ENCODE results near the gene COL6A3. TPM values are rescaled to one million over a fixed set of nuclear protein-coding genes. Genes with fewer than 3 reads are reported as not detected.
"Not testable (repeated sequence)": the region's sequence is repeated elsewhere in the genome, so short reads cannot be mapped to it uniquely, and the experiment has no call there.

Gene COL6A3
- total RNA-seq, 2 experiments from 2014 or later, result 0.90 to 1.3 TPM

GRCh38 chr2:237355701-237356100, 58.3 kb downstream of the COL6A3 start:
- H3K27me3 Mint-ChIP-seq, result no peaks in the 10 kb centered on the region
- no peak for DNase-seq
- ChIA-PET CTCF (no interaction called here), POLR2A (no interaction called here)
- H3K36me3 Mint-ChIP-seq (ENCODE audit: low read depth), result no peaks in the 10 kb centered on the region
- no peak overlapping the region for H3K4me3 Mint-ChIP-seq
- no peaks in the 10 kb centered on the region for H3K4me1 Mint-ChIP-seq
- H3K9me3 Mint-ChIP-seq, result no peaks in the 10 kb centered on the region
- H3K27ac Mint-ChIP-seq, result no peak overlapping the region

- no peaks in the 10 kb centered on the region for H3K36me3 Mint-ChIP-seq (ENCODE audit: low read depth)
- H3K27ac Mint-ChIP-seq, result no peak overlapping the region
- H3K4me1 Mint-ChIP-seq, result no peaks in the 10 kb centered on the region
- no peak overlapping the region for H3K4me3 Mint-ChIP-seq
- H3K27me3 Mint-ChIP-seq, result no peaks in the 10 kb centered on the region
- DNase-seq, result no peak
- H3K9me3 Mint-ChIP-seq, result no peaks in the 10 kb centered on the region
- ChIA-PET CTCF (no interaction called here), POLR2A (no interaction called here)
These were observed 59.1 kb downstream of the COL6A3 start for GRCh38 chr2:237354892-237355291.

- H3K27ac Mint-ChIP-seq, result not testable (repeated sequence)
- CTCF ChIA-PET, result interaction anchor here (0.7 kb wide), 1 partner anchor 14 kb away, joined by 3 read pairs; no protein-coding TSS in a partner anchor
These were observed 59.8 kb downstream of the COL6A3 start for GRCh38 chr2:237354172-237354571.

GRCh38 chr2:237353215-237353614, 60.7 kb downstream of the COL6A3 start:
- Mint-ChIP-seq H3K4me3 (no peak overlapping the region), H3K27me3 (no peaks in the 10 kb centered on the region), H3K9me3 (no peaks in the 10 kb centered on the region), H3K36me3 (ENCODE audit: low read depth) (no peaks in the 10 kb centered on the region), H3K27ac (no peak overlapping the region), H3K4me1 (no peaks in the 10 kb centered on the region)
- no peak for DNase-seq
- ChIA-PET POLR2A (no interaction called here), CTCF (no interaction called here)

More at GRCh38 chr2:237354172-237354571, 59.8 kb downstream of the COL6A3 start:
- POLR2A ChIA-PET; H3K4me1 Mint-ChIP-seq; H3K36me3 Mint-ChIP-seq (ENCODE audit: low read depth); DNase-seq; H3K9me3 Mint-ChIP-seq; H3K27me3 Mint-ChIP-seq; H3K4me3 Mint-ChIP-seq: not testable (repeated sequence)

GRCh38 chr2:237352279-237352845, 61.6 kb downstream of the COL6A3 start:
- no peak for DNase-seq
- Mint-ChIP-seq H3K4me3 (no peak overlapping the region), H3K9me3 (no peaks in the 10 kb centered on the region), H3K4me1 (no peaks in the 10 kb centered on the region), H3K27me3 (no peaks in the 10 kb centered on the region), H3K27ac (no peak overlapping the region), H3K36me3 (ENCODE audit: low read depth) (no peaks in the 10 kb centered on the region)
- ChIA-PET POLR2A (no interaction called here), CTCF (no interaction called here)

GRCh38 chr2:237351796-237352195, 62.2 kb downstream of the COL6A3 start:
- Mint-ChIP-seq H3K4me1 (no peaks in the 10 kb centered on the region), H3K4me3 (no peak overlapping the region), H3K9me3 (no peaks in the 10 kb centered on the region), H3K27ac (no peak overlapping the region), H3K36me3 (ENCODE audit: low read depth) (no peaks in the 10 kb centered on the region), H3K27me3 (no peaks in the 10 kb centered on the region)
- DNase-seq, result no peak
- ChIA-PET CTCF (no interaction called here), POLR2A (no interaction called here)

- no peak for DNase-seq
- CTCF ChIA-PET, result no interaction called here
- POLR2A ChIA-PET, result no interaction called here
- no peak overlapping the region for H3K4me3 Mint-ChIP-seq
- H3K36me3 Mint-ChIP-seq (ENCODE audit: low read depth), result no peaks in the 10 kb centered on the region
- no peak overlapping the region for H3K27ac Mint-ChIP-seq
- H3K4me1 Mint-ChIP-seq, result no peaks in the 10 kb centered on the region
- H3K27me3 Mint-ChIP-seq, result no peaks in the 10 kb centered on the region
- no peaks in the 10 kb centered on the region for H3K9me3 Mint-ChIP-seq
These were observed 62.9 kb downstream of the COL6A3 start for GRCh38 chr2:237351046-237351445.

GRCh38 chr2:237350597-237350996, 63.4 kb downstream of the COL6A3 start:
- Mint-ChIP-seq H3K27ac (no peak overlapping the region), H3K4me3 (no peak overlapping the region), H3K27me3 (no peaks in the 10 kb centered on the region), H3K4me1 (no peaks in the 10 kb centered on the region), H3K36me3 (ENCODE audit: low read depth) (no peaks in the 10 kb centered on the region), H3K9me3 (no peaks in the 10 kb centered on the region)
- CTCF ChIA-PET, result no interaction called here
- POLR2A ChIA-PET, result no interaction called here
- no peak for DNase-seq

GRCh38 chr2:237350070-237350469, 63.9 kb downstream of the COL6A3 start:
- ChIA-PET CTCF (no interaction called here), POLR2A (no interaction called here)
- no peaks in the 10 kb centered on the region for H3K4me1 Mint-ChIP-seq
- H3K27me3 Mint-ChIP-seq, result no peaks in the 10 kb centered on the region
- H3K9me3 Mint-ChIP-seq, result no peaks in the 10 kb centered on the region
- H3K27ac Mint-ChIP-seq, result no peak overlapping the region
- H3K4me3 Mint-ChIP-seq, result no peak overlapping the region
- no peaks in the 10 kb centered on the region for H3K36me3 Mint-ChIP-seq (ENCODE audit: low read depth)
- DNase-seq, result no peak

- no peak overlapping the region for H3K4me3 Mint-ChIP-seq
- no peaks in the 10 kb centered on the region for H3K4me1 Mint-ChIP-seq
- DNase-seq, result no peak
- no peaks in the 10 kb centered on the region for H3K9me3 Mint-ChIP-seq
- no peak overlapping the region for H3K27ac Mint-ChIP-seq
- H3K36me3 Mint-ChIP-seq (ENCODE audit: low read depth), result no peaks in the 10 kb centered on the region
- ChIA-PET POLR2A (no interaction called here), CTCF (no interaction called here)
- no peaks in the 10 kb centered on the region for H3K27me3 Mint-ChIP-seq
These were observed 65.6 kb downstream of the COL6A3 start for GRCh38 chr2:237348281-237348865.

- no peaks in the 10 kb centered on the region for H3K4me1 Mint-ChIP-seq
- ChIA-PET POLR2A (no interaction called here), CTCF (no interaction called here)
- H3K36me3 Mint-ChIP-seq (ENCODE audit: low read depth), result no peaks in the 10 kb centered on the region
- no peaks in the 10 kb centered on the region for H3K27me3 Mint-ChIP-seq
- H3K4me3 Mint-ChIP-seq, result no peak overlapping the region
- no peak overlapping the region for H3K27ac Mint-ChIP-seq
- no peaks in the 10 kb centered on the region for H3K9me3 Mint-ChIP-seq
- DNase-seq, result no peak
These were observed 67.9 kb downstream of the COL6A3 start for GRCh38 chr2:237345891-237346640.

- Mint-ChIP-seq H3K9me3 (no peaks in the 10 kb centered on the region), H3K27me3 (no peaks in the 10 kb centered on the region), H3K36me3 (ENCODE audit: low read depth) (no peaks in the 10 kb centered on the region), H3K4me3 (no peak overlapping the region), H3K4me1 (no peaks in the 10 kb centered on the region), H3K27ac (no peak overlapping the region)
- ChIA-PET POLR2A (no interaction called here), CTCF (no interaction called here)
- no peak for DNase-seq
These were observed 68.6 kb downstream of the COL6A3 start for GRCh38 chr2:237345411-237345810.

GRCh38 chr2:237344942-237345341, 69.0 kb downstream of the COL6A3 start:
- DNase-seq, result no peak
- Mint-ChIP-seq H3K4me3 (no peak overlapping the region), H3K36me3 (ENCODE audit: low read depth) (no peaks in the 10 kb centered on the region), H3K27me3 (no peaks in the 10 kb centered on the region), H3K9me3 (no peaks in the 10 kb centered on the region), H3K27ac (no peak overlapping the region), H3K4me1 (no peaks in the 10 kb centered on the region)
- POLR2A ChIA-PET, result no interaction called here
- CTCF ChIA-PET, result no interaction called here

GRCh38 chr2:237343993-237344392, 70.0 kb downstream of the COL6A3 start:
- POLR2A ChIA-PET, result no interaction called here

More at GRCh38 chr2:237343993-237344392, 70.0 kb downstream of the COL6A3 start:
- Mint-ChIP-seq H3K27ac (no peak overlapping the region), H3K4me3 (no peak overlapping the region), H3K36me3 (ENCODE audit: low read depth) (no peaks in the 10 kb centered on the region), H3K9me3 (no peaks in the 10 kb centered on the region), H3K4me1 (no peaks in the 10 kb centered on the region), H3K27me3 (no peaks in the 10 kb centered on the region)
- DNase-seq, result no peak
- CTCF ChIA-PET, result no interaction called here

Data from activated CD4-positive, alpha-beta memory T cell treated with anti-CD3 and anti-CD28 coated beads, Interleukin-2, amount 10 ng/mL, durations not matched to agents 7 days and 5 days (primary cell).